H9 (cell line): ENCODE results near the gene SULT1A1. TPM values are rescaled to one million over a fixed set of nuclear protein-coding genes. Genes with fewer than 3 reads are reported as not detected.
A peak's percentile ranks its signal among the peaks of the same experiment; 100 is the strongest.
"Not testable (repeated sequence)": the region's sequence is repeated elsewhere in the genome, so short reads cannot be mapped to it uniquely, and the experiment has no call there.

ENCODE experiments used
- DNase-seq: peaks from one replicate; pipeline ENCODE4 v3.0.0-alpha.2; 2017
- H2AFZ ChIP-seq: one replicate; pipeline ENCODE4 v1.6.1; 2013; ENCODE audit warnings: mild to moderate bottlenecking, low read length, control low read depth, moderate library complexity
- H2AK5ac ChIP-seq: 2 replicates; pipeline ENCODE4 v1.6.1; 2013; ENCODE audit warnings: low read length, control low read depth, mixed read lengths; ENCODE audit not compliant: insufficient read length
- H2BK120ac ChIP-seq: one replicate; pipeline ENCODE4 v1.6.1; 2013; ENCODE audit warnings: low read depth, mild to moderate bottlenecking, low read length, control low read depth, inconsistent platforms; ENCODE audit not compliant: poor library complexity, severe bottlenecking
- H2BK12ac ChIP-seq: 2 replicates; pipeline ENCODE4 v1.6.1; 2013; ENCODE audit warnings: low read length, control low read depth, mixed read lengths, low read depth; ENCODE audit not compliant: insufficient read length
- H2BK15ac ChIP-seq: 2 replicates; pipeline ENCODE4 v1.6.1; 2013; ENCODE audit warnings: low read depth, low read length, control low read depth
- H2BK20ac ChIP-seq: one replicate; pipeline ENCODE4 v1.6.1; 2013; ENCODE audit warnings: low read depth, mild to moderate bottlenecking, low read length, control low read depth, inconsistent platforms; ENCODE audit not compliant: poor library complexity, severe bottlenecking
- H2BK5ac ChIP-seq: 2 replicates; pipeline ENCODE4 v1.6.1; 2013; ENCODE audit warnings: low read length, control low read depth, mixed read lengths; ENCODE audit not compliant: insufficient read length
- H3K14ac ChIP-seq: 2 replicates; pipeline ENCODE4 v1.6.1; 2013; ENCODE audit warnings: low read length, control low read depth; ENCODE audit not compliant: insufficient read depth
- H3K18ac ChIP-seq: 2 replicates; pipeline ENCODE4 v1.6.1; 2013; ENCODE audit warnings: low read depth, mild to moderate bottlenecking, mixed read lengths, low read length, control low read depth; ENCODE audit not compliant: insufficient read length
- H3K23ac ChIP-seq: 2 replicates; pipeline ENCODE4 v1.6.1; 2013; ENCODE audit warnings: low read length, control low read depth, mixed read lengths, low read depth; ENCODE audit not compliant: insufficient read length
- H3K23me2 ChIP-seq: 2 replicates; pipeline ENCODE4 v1.6.1; 2013; ENCODE audit warnings: low read depth, mild to moderate bottlenecking, mixed read lengths, low read length, control low read depth; ENCODE audit not compliant: insufficient read length, poor library complexity, severe bottlenecking
- H3K27ac ChIP-seq: 2 replicates; pipeline ENCODE4 v1.5.1; 2013; ENCODE audit warnings: low read length, control low read depth, mixed read lengths, low read depth; ENCODE audit not compliant: insufficient read length
- H3K27me3 ChIP-seq: 2 replicates; pipeline ENCODE4 v1.6.1; 2013; ENCODE audit warnings: low read length, control low read depth, inconsistent platforms; ENCODE audit not compliant: insufficient read depth
- H3K4ac ChIP-seq: 2 replicates; pipeline ENCODE4 v1.6.1; 2013; ENCODE audit warnings: low read depth, mild to moderate bottlenecking, control low read depth, inconsistent platforms, low read length, moderate library complexity
- H3K4me1 ChIP-seq: 2 replicates; pipeline ENCODE4 v1.6.1; 2013; ENCODE audit warnings: low read length, control low read depth, inconsistent platforms; ENCODE audit not compliant: insufficient read depth
- H3K4me2 ChIP-seq: 2 replicates; pipeline ENCODE4 v1.6.1; 2013; ENCODE audit warnings: low read length, control low read depth, mixed read lengths; ENCODE audit not compliant: insufficient read length, insufficient read depth
- H3K56ac ChIP-seq: 2 replicates; pipeline ENCODE4 v1.6.1; 2013; ENCODE audit warnings: low read depth, mild to moderate bottlenecking, mixed read lengths, low read length, control low read depth; ENCODE audit not compliant: insufficient read length
- H3K79me1 ChIP-seq: 2 replicates; pipeline ENCODE4 v1.6.1; 2013; ENCODE audit warnings: low read depth, mild to moderate bottlenecking, moderate library complexity, low read length, control low read depth, inconsistent platforms; ENCODE audit not compliant: insufficient read depth, poor library complexity, severe bottlenecking
- H3K79me2 ChIP-seq: 2 replicates; pipeline ENCODE4 v1.6.1; 2013; ENCODE audit warnings: low read length, control low read depth, inconsistent platforms; ENCODE audit not compliant: insufficient read depth
- H3K9ac ChIP-seq: 2 replicates; pipeline ENCODE4 v1.6.1; 2013; ENCODE audit warnings: low read length, control low read depth, mixed read lengths; ENCODE audit not compliant: insufficient read length; ENCODE audit errors: extremely low read depth
- H3K9me3 ChIP-seq: one replicate; pipeline ENCODE4 v1.6.1; 2013; ENCODE audit warnings: low read depth, low read length, inconsistent platforms; ENCODE audit not compliant: control insufficient read depth
- H3T11ph ChIP-seq: one replicate; pipeline ENCODE4 v1.6.1; 2013; ENCODE audit warnings: mild to moderate bottlenecking, low read length, control low read depth, inconsistent platforms
- H4K20me1 ChIP-seq: one replicate; pipeline ENCODE4 v1.6.1; 2013; ENCODE audit not compliant: control insufficient read depth, insufficient read length, insufficient read depth
- H4K5ac ChIP-seq: 2 replicates; pipeline ENCODE4 v1.6.1; 2013; ENCODE audit warnings: low read depth, mild to moderate bottlenecking, mixed read lengths, low read length, control low read depth; ENCODE audit not compliant: insufficient read length
- H4K8ac ChIP-seq: replicated peaks from 2 replicates; pipeline ENCODE4 v1.6.1; 2013; ENCODE audit warnings: low read length, control low read depth, mixed read lengths, low read depth; ENCODE audit not compliant: insufficient read length
- H4K91ac ChIP-seq: 2 replicates; pipeline ENCODE4 v1.6.1; 2013; ENCODE audit warnings: low read depth, mild to moderate bottlenecking, moderate library complexity, mixed read lengths, low read length, control low read depth; ENCODE audit not compliant: insufficient read length
- H3K27ac Mint-ChIP-seq, 3 experiments: 2 replicates in 2 of 3; 3 replicates in 1 of 3; pipeline ENCODE4 v1.8.0; 2020 to 2021; ENCODE audit warnings: mixed read lengths in 3 of 3, mild to moderate bottlenecking in 1 of 3, moderate library complexity in 1 of 3
- H3K27me3 Mint-ChIP-seq: 2 replicates; pipeline ENCODE4 v1.8.0; 2021; ENCODE audit warnings: low read depth, mild to moderate bottlenecking, moderate library complexity, mixed read lengths
- H3K36me3 Mint-ChIP-seq, 3 experiments: 2 replicates in 2 of 3; 3 replicates in 1 of 3; pipeline ENCODE4 v1.8.0; 2020 to 2021; ENCODE audit warnings: low read depth in 3 of 3, mixed read lengths in 3 of 3; ENCODE audit not compliant: insufficient read depth in 1 of 3
- H3K4me1 Mint-ChIP-seq, 2 experiments: 2 replicates each; pipeline ENCODE4 v1.8.0; 2020; ENCODE audit warnings: mixed read lengths in 2 of 2
- H3K4me3 Mint-ChIP-seq, 2 experiments: 2 replicates in 1 of 2; 3 replicates in 1 of 2; pipeline ENCODE4 v1.8.0; 2020 to 2021; ENCODE audit warnings: mild to moderate bottlenecking in 2 of 2, mixed read lengths in 2 of 2, moderate library complexity in 1 of 2
- H3K9me3 Mint-ChIP-seq, 2 experiments: 2 replicates in 1 of 2; 3 replicates in 1 of 2; pipeline ENCODE4 v1.8.0; 2020; ENCODE audit warnings: mild to moderate bottlenecking in 2 of 2, mixed read lengths in 2 of 2, moderate library complexity in 1 of 2
- WGBS: extraction: QIAGEN DNeasy Blood & Tissue Kit; methylation state at CpG from one replicate; pipeline ENCODE4 v1.1.7; 2013; ENCODE audit warnings: missing lambda C conversion rate, low lambda C conversion rate, mixed read lengths; ENCODE audit not compliant: insufficient read length; ENCODE audit errors: extremely low coverage; 5-methylcytosine and 5-hydroxymethylcytosine counted together
- total RNA-seq: library from RNA; stranded (reverse); gene quantifications from 2 replicates; pipeline ENCODE4 v1.2.1, GENCODE V29; 2021
- TF ChIP-seq, protein P1 (sequence below): fragments of 200-600 bp; sonication (generic); conservative IDR thresholded peaks from 3 replicates; pipeline ENCODE4 v1.8.0; 2021; ENCODE audit warnings: antibody characterized with exemption, mild to moderate bottlenecking

Gene SULT1A1
- total RNA-seq, 1 experiment from 2014 or later: 4.8 TPM

DNA sequence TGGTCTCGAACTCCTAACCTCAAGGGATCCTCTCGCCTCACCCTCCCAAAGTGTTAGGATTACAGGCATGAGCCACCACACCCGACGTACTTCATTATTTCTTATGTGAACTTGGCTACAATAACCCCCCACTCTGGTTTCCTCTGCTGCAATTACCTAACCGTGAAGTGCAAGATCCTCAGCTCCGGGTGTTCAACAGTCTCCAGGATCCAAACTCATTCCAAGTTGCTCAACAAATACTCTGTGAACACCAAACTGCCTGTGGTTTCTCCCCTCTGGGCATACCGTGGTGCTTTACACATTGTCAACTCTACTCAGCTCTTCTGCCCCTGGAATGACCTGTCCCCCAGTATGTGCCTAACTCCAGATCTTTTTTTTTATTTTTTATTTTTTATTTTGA, 6.8 kb upstream of the SULT1A1 start:
- Histone ChIP-seq H3K56ac (no peak overlapping the region), H4K5ac (no peak overlapping the region), H3K27me3 (no peaks in the 10 kb centered on the region), H3T11ph (no peak overlapping the region), H2BK12ac (no peak overlapping the region), H3K79me2 (no peaks in the 10 kb centered on the region), H4K8ac (no peak overlapping the region), H4K91ac (no peak overlapping the region), H3K4me2 (no peak overlapping the region), H2BK15ac (no peak overlapping the region), H2AK5ac (no peak overlapping the region), H3K14ac (no peak overlapping the region), H3K4ac (no peak overlapping the region), H3K18ac (no peak overlapping the region), H3K4me1 (no peaks in the 10 kb centered on the region; the same call in 1 of the 2 replicates), H3K9ac (no peak overlapping the region), H3K27ac (no peak overlapping the region), H3K23me2 (no peaks in the 10 kb centered on the region), H2BK20ac (no peak overlapping the region), H2AFZ (no peak overlapping the region), H3K79me1 (no peaks in the 10 kb centered on the region), H3K23ac (no peak overlapping the region), H2BK120ac (peak overlapping the region; percentile 61), H3K9me3 (no peaks in the 10 kb centered on the region), H2BK5ac (no peak overlapping the region), H4K20me1 (no peaks in the 10 kb centered on the region)
- H3K36me3 Mint-ChIP-seq: no peaks in the 10 kb centered on the region
- peak overlapping the region; percentile 6 to 30 (median 6); a peak in 1 of 7 replicates for H3K27ac Mint-ChIP-seq
- H3K9me3 Mint-ChIP-seq: no peaks in the 10 kb centered on the region
- H3K4me1 Mint-ChIP-seq: peaks cover 17 to 28% of the 10 kb centered on the region in 2 experiments
- no peak overlapping the region; a peak in 1 of 5 replicates for H3K4me3 Mint-ChIP-seq
- no CpG with 5 or more reads among the region's 7 CpGs for WGBS
- TF ChIP-seq, protein P1, sequence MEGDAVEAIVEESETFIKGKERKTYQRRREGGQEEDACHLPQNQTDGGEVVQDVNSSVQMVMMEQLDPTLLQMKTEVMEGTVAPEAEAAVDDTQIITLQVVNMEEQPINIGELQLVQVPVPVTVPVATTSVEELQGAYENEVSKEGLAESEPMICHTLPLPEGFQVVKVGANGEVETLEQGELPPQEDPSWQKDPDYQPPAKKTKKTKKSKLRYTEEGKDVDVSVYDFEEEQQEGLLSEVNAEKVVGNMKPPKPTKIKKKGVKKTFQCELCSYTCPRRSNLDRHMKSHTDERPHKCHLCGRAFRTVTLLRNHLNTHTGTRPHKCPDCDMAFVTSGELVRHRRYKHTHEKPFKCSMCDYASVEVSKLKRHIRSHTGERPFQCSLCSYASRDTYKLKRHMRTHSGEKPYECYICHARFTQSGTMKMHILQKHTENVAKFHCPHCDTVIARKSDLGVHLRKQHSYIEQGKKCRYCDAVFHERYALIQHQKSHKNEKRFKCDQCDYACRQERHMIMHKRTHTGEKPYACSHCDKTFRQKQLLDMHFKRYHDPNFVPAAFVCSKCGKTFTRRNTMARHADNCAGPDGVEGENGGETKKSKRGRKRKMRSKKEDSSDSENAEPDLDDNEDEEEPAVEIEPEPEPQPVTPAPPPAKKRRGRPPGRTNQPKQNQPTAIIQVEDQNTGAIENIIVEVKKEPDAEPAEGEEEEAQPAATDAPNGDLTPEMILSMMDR: no peak
- peak; percentile 18 for DNase-seq
- H3K27me3 Mint-ChIP-seq: no peaks in the 10 kb centered on the region

DNA sequence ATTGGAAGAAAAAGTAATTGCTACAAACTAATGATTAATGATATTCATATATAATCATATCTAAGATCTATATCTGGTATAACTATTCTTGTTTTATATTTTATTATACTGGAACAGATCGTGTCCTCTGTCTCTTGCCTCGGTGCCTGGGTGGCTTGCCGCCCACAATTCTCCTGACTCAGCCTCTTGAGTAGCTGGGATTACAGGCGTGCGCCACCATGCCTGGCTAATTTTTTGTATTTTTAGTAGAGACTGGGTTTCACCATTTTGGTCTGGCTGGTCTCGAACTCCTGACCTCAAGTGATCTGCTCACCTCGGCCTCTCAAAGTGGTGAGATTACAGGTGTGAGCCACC, 6.4 kb upstream of the SULT1A1 start:
- not testable (repeated sequence) for H2BK12ac ChIP-seq, H3K9ac ChIP-seq, H4K91ac ChIP-seq, H3K27me3 ChIP-seq, H3K4me1 ChIP-seq, H3K9me3 ChIP-seq, H3K18ac ChIP-seq, H3K36me3 Mint-ChIP-seq, H3K23me2 ChIP-seq, H3K23ac ChIP-seq, H3K79me1 ChIP-seq, H3K56ac ChIP-seq, H2BK20ac ChIP-seq, DNase-seq, H3K14ac ChIP-seq, H2BK120ac ChIP-seq, H4K5ac ChIP-seq, H4K8ac ChIP-seq, H3K27ac Mint-ChIP-seq, H2BK15ac ChIP-seq, H3K4me2 ChIP-seq, H3K4ac ChIP-seq, H3K27me3 Mint-ChIP-seq, H2AFZ ChIP-seq, H3T11ph ChIP-seq, H4K20me1 ChIP-seq, H3K79me2 ChIP-seq, H3K9me3 Mint-ChIP-seq, H3K27ac ChIP-seq, H2AK5ac ChIP-seq, H3K4me3 Mint-ChIP-seq, H2BK5ac ChIP-seq
- H3K4me1 Mint-ChIP-seq: peaks cover 14 to 24% of the 10 kb centered on the region in 2 experiments
- no CpG with 5 or more reads among the region's 7 CpGs for WGBS
